H1 (cell line): Measurements from ENCODE around the gene SPTBN1. TPM values are rescaled to one million over a fixed set of nuclear protein-coding genes. Genes with fewer than 3 reads are reported as not detected.

Experiments
- CTCF ChIA-PET: fragments of 300-600 bp; sonication (Branson Sonifier 250); formaldehyde crosslinking; loops from one replicate; lab custom pipeline; 2021; ENCODE audit not compliant: partially characterized antibody; lab: Charles Lee
- POLR2A ChIA-PET: fragments of 300-600 bp; sonication (Branson Sonifier 250); formaldehyde crosslinking; loops from one replicate; lab custom pipeline; 2021; ENCODE audit warnings: inconsistent platforms; ENCODE audit not compliant: partially characterized antibody; lab: Charles Lee
- DNase-seq, 2 experiments: peaks; one replicate each; pipeline versions ENCODE4 v3.0.0 to v3.0.0-alpha.2; 2010 to 2022; ENCODE audit warnings: low spot score in 2 of 2, low read depth in 1 of 2, mixed read lengths in 1 of 2
- FAIRE-seq: peaks from 2 replicates; lab custom pipeline; 2011; peaks lifted over from hg19 to GRCh38; lab: Jason Lieb, UNC
- H2AFZ ChIP-seq: 2 replicates; pipeline ENCODE4 v1.8.1; 2012; ENCODE audit warnings: low read length, inconsistent platforms
- H2AK5ac ChIP-seq: 2 replicates; pipeline ENCODE4 v1.6.1; 2013; ENCODE audit warnings: low read depth, low read length
- H2BK120ac ChIP-seq: replicated peaks from 2 replicates; pipeline ENCODE3; 2013; ENCODE audit warnings: low read depth, low read length, inconsistent platforms
- H2BK12ac ChIP-seq: 2 replicates; pipeline ENCODE4 v1.6.1; 2013; ENCODE audit warnings: low read depth, low read length
- H2BK15ac ChIP-seq: 2 replicates; pipeline ENCODE4 v1.6.1; 2013; ENCODE audit warnings: low read length
- H2BK20ac ChIP-seq: 2 replicates; pipeline ENCODE4 v1.6.1; 2013; ENCODE audit warnings: low read length
- H2BK5ac ChIP-seq: 2 replicates; pipeline ENCODE4 v1.6.1; 2013; ENCODE audit warnings: low read depth, low read length
- H3K14ac ChIP-seq: 2 replicates; pipeline ENCODE4 v1.6.1; 2013; ENCODE audit warnings: inconsistent platforms; ENCODE audit not compliant: insufficient read length
- H3K18ac ChIP-seq: 2 replicates; pipeline ENCODE4 v1.6.1; 2013; ENCODE audit warnings: low read length; ENCODE audit errors: extremely low read depth
- H3K23ac ChIP-seq: 2 replicates; pipeline ENCODE4 v1.6.1; 2013; ENCODE audit warnings: inconsistent platforms; ENCODE audit not compliant: insufficient read length
- H3K23me2 ChIP-seq: 2 replicates; pipeline ENCODE4 v1.6.1; 2013; ENCODE audit warnings: low read depth, low read length
- H3K27ac ChIP-seq: 2 replicates; pipeline ENCODE4 v1.6.1; 2011; ENCODE audit warnings: low read depth, low read length, inconsistent platforms
- H3K27me3 ChIP-seq, 4 experiments: replicated peaks in 1 of 4; 1 replicate in 1 of 4; 2 replicates in 3 of 4; pipeline versions ENCODE4 v1.6.1 to v1.8.1; 2011 to 2013; ENCODE audit warnings: low read length in 3 of 4, mild to moderate bottlenecking in 3 of 4, inconsistent platforms in 2 of 4, mixed read lengths in 2 of 4, moderate library complexity in 1 of 4; ENCODE audit not compliant: control insufficient read depth in 3 of 4, insufficient read depth in 3 of 4; ENCODE audit errors: extremely low read depth in 1 of 4
- H3K36me3 ChIP-seq, 4 experiments: 2 replicates each; pipeline versions ENCODE4 v1.6.1 to v1.8.1; 2011 to 2013; ENCODE audit warnings: mild to moderate bottlenecking in 4 of 4, low read length in 3 of 4, moderate library complexity in 2 of 4, control low read depth in 1 of 4, inconsistent platforms in 1 of 4; ENCODE audit not compliant: insufficient read depth in 4 of 4, control insufficient read depth in 2 of 4
- H3K4ac ChIP-seq: replicated peaks from 2 replicates; pipeline ENCODE3; 2013; ENCODE audit warnings: low read length, low read depth, mixed read lengths, inconsistent platforms; ENCODE audit not compliant: insufficient read length
- H3K4me1 ChIP-seq, 4 experiments: replicated peaks in 1 of 4; 1 replicate in 1 of 4; 2 replicates in 3 of 4; pipeline versions ENCODE4 v1.6.1 to v1.8.1; 2011 to 2013; ENCODE audit warnings: low read length in 3 of 4, inconsistent platforms in 2 of 4, mixed read lengths in 1 of 4; ENCODE audit not compliant: insufficient read depth in 4 of 4, control insufficient read depth in 3 of 4
- H3K4me2 ChIP-seq, 2 experiments: 2 replicates each; pipeline versions ENCODE4 v1.6.1 to v1.8.1; 2011 to 2013; ENCODE audit warnings: low read depth in 2 of 2, low read length in 2 of 2, control low read depth in 1 of 2, inconsistent platforms in 1 of 2, mild to moderate bottlenecking in 1 of 2; ENCODE audit not compliant: insufficient read depth in 1 of 2
- H3K4me3 ChIP-seq, 4 experiments: fragments of 200-600, 300-600 bp in 1 of 4; sonication (generic), shearing (Covaris generic), sonication (Bioruptor Twin) in 1 of 4; 2 replicates each; pipeline versions ENCODE4 v1.5.1 to v1.8.1; 2011 to 2016; ENCODE audit warnings: low read length in 4 of 4, low read depth in 3 of 4, control low read depth in 2 of 4, inconsistent platforms in 2 of 4, mild to moderate bottlenecking in 2 of 4, mixed read lengths in 1 of 4, moderate library complexity in 1 of 4; ENCODE audit not compliant: insufficient read depth in 2 of 4; ENCODE audit errors: extremely low read depth in 1 of 4
- H3K56ac ChIP-seq: replicated peaks from 2 replicates; pipeline ENCODE3; 2013; ENCODE audit warnings: low read depth, mild to moderate bottlenecking, mixed read lengths, low read length, inconsistent platforms; ENCODE audit not compliant: insufficient read length
- H3K79me1 ChIP-seq: 2 replicates; pipeline ENCODE4 v1.6.1; 2013; ENCODE audit warnings: low read depth, low read length, control low read depth
- H3K79me2 ChIP-seq, 2 experiments: 2 replicates each; pipeline versions ENCODE4 v1.6.1 to v1.8.1; 2012 to 2013; ENCODE audit warnings: low read length in 2 of 2, mild to moderate bottlenecking in 2 of 2, inconsistent platforms in 1 of 2; ENCODE audit not compliant: insufficient read depth in 2 of 2, control insufficient read depth in 1 of 2
- H3K9ac ChIP-seq, 4 experiments: replicated peaks in 1 of 4; 1 replicate in 1 of 4; 2 replicates in 3 of 4; pipeline versions ENCODE4 v1.6.1 to v1.8.1; 2011 to 2013; ENCODE audit warnings: low read depth in 3 of 4, low read length in 3 of 4, control low read depth in 2 of 4, mild to moderate bottlenecking in 2 of 4, moderate library complexity in 2 of 4, inconsistent platforms in 1 of 4; ENCODE audit errors: extremely low read depth in 1 of 4
- H3K9me3 ChIP-seq, 2 experiments: 2 replicates each; pipeline versions ENCODE4 v1.6.1 to v1.8.1; 2012 to 2013; ENCODE audit warnings: mild to moderate bottlenecking in 2 of 2, moderate library complexity in 2 of 2, control low read depth in 1 of 2, inconsistent platforms in 1 of 2, low read depth in 1 of 2, low read length in 1 of 2, mixed read lengths in 1 of 2; ENCODE audit not compliant: insufficient read depth in 2 of 2
- H4K20me1 ChIP-seq, 2 experiments: replicated peaks in 1 of 2; 2 replicates each; pipeline versions ENCODE3 to v1.8.1; 2011 to 2013; ENCODE audit warnings: inconsistent platforms in 2 of 2, low read length in 2 of 2, mild to moderate bottlenecking in 1 of 2; ENCODE audit not compliant: insufficient read depth in 2 of 2, control insufficient read depth in 1 of 2
- H4K5ac ChIP-seq: 2 replicates; pipeline ENCODE4 v1.6.1; 2013; ENCODE audit warnings: low read length, low read depth, mixed read lengths, inconsistent platforms; ENCODE audit not compliant: insufficient read length
- H4K8ac ChIP-seq: 2 replicates; pipeline ENCODE4 v1.8.0; 2013; ENCODE audit warnings: mild to moderate bottlenecking, moderate library complexity, low read length, inconsistent platforms; ENCODE audit not compliant: insufficient read depth; ENCODE audit errors: extremely low read depth
- H4K91ac ChIP-seq: replicated peaks from 2 replicates; pipeline ENCODE3; 2013; ENCODE audit warnings: low read length, mixed read lengths, inconsistent platforms; ENCODE audit not compliant: insufficient read length
- EP300 ChIP-seq, 2 experiments: IDR thresholded peaks; 1 replicate in 1 of 2; 2 replicates in 1 of 2; pipeline ENCODE4 v1.6.1; 2011 to 2012; ENCODE audit warnings: low read depth in 2 of 2, low read length in 2 of 2, mild to moderate bottlenecking in 2 of 2, borderline replicate concordance in 1 of 2, inconsistent platforms in 1 of 2, moderate library complexity in 1 of 2
- GTF2F1 ChIP-seq: IDR thresholded peaks from 2 replicates; pipeline ENCODE4 v1.6.1; 2012; ENCODE audit warnings: low read depth, low read length, improper control_type of control experiment, borderline replicate concordance
- JUND ChIP-seq: IDR thresholded peaks from 2 replicates; pipeline ENCODE4 v1.6.1; 2011; ENCODE audit warnings: mild to moderate bottlenecking, improper control_type of control experiment, low read length
- KDM1A ChIP-seq: fragments of 200-600, 300-600 bp; sonication (generic); IDR thresholded peaks from 2 replicates; pipeline ENCODE4 v1.7.1; 2016; ENCODE audit warnings: mild to moderate bottlenecking, low read length, borderline replicate concordance
- NANOG ChIP-seq: IDR thresholded peaks from 2 replicates; pipeline ENCODE4 v1.6.1; 2011; ENCODE audit warnings: low read length, low read depth, mild to moderate bottlenecking, inconsistent platforms; ENCODE audit not compliant: insufficient read depth, poor library complexity, severe bottlenecking
- POLR2A ChIP-seq, 2 experiments: IDR thresholded peaks; 1 replicate in 1 of 2; 2 replicates in 1 of 2; pipeline ENCODE4 v1.6.1; 2011; ENCODE audit warnings: low read depth in 2 of 2, low read length in 2 of 2, mild to moderate bottlenecking in 2 of 2; ENCODE audit errors: control extremely low read depth in 1 of 2
- SP1 ChIP-seq: IDR thresholded peaks from 2 replicates; pipeline ENCODE4 v1.6.1; 2011; ENCODE audit warnings: low read depth, low read length
- ZNF274 ChIP-seq: IDR thresholded peaks from 2 replicates; pipeline ENCODE4 v1.7.0; 2012; ENCODE audit warnings: low read length, borderline replicate concordance; ENCODE audit errors: extremely low read depth
- WGBS, 2 experiments: shearing (Covaris generic) in 1 of 2; methylation state at CpG; one replicate each; pipeline versions ENCODE4 v1.1.6 to v1.1.7; 2013 to 2015; ENCODE audit warnings: low lambda C conversion rate in 2 of 2, mixed read lengths in 2 of 2, inconsistent platforms in 1 of 2, low coverage in 1 of 2, missing lambda C conversion rate in 1 of 2; ENCODE audit not compliant: insufficient replicate concordance in 2 of 2, insufficient coverage in 1 of 2, insufficient read length in 1 of 2; ENCODE audit errors: extremely low coverage in 1 of 2, missing lambda C conversion rate in 1 of 2; 5-methylcytosine and 5-hydroxymethylcytosine counted together
- polyA plus RNA-seq, 7 experiments: library from polyadenylated mRNA; depleted of rRNA in 3 of 7; stranded (reverse) in 5 of 7; unstranded in 2 of 7; fragments of >200 nt in 5 of 7; fragments of 200-250 nt in 2 of 7; gene quantifications; 1 replicate in 5 of 7; 2 replicates in 1 of 7; 4 replicates in 1 of 7; pipeline versions ENCODE4 v1.2.1 to v1.2.3, GENCODE V29; 2011 to 2013; ENCODE audit warnings: missing spikeins in 2 of 7, mixed read lengths in 2 of 7
- total RNA-seq: library from RNA; stranded (reverse); fragmentation: NEBNext Ultra II Directional; extraction: Animal tissue kit (Norgen Biotek cat#: 25700); gene quantifications from 2 replicates; pipeline ENCODE4 v1.2.1, GENCODE V29; 2021
- TF ChIP-seq, protein P1 (sequence below): IDR thresholded peaks from 2 replicates; pipeline ENCODE4 v1.6.1; 2011; ENCODE audit warnings: low read length, improper control_type of control experiment
- TF ChIP-seq, protein P2 (sequence below), 3 experiments: IDR thresholded peaks; 1 replicate in 2 of 3; 2 replicates in 1 of 3; pipeline versions ENCODE4 v1.5.1 to v1.6.1; 2011; ENCODE audit warnings: low read length in 3 of 3, mild to moderate bottlenecking in 3 of 3, inconsistent platforms in 2 of 3, low read depth in 1 of 3, moderate library complexity in 1 of 3; ENCODE audit not compliant: insufficient read depth in 1 of 3; ENCODE audit errors: control extremely low read depth in 1 of 3

SPTBN1 gene
- total and polyA plus RNA-seq, 2 of the 8 experiments (the other 6 are each of a cell fraction or from before 2014, with no cell fraction given), result 31.8 to 180 TPM

DNA sequence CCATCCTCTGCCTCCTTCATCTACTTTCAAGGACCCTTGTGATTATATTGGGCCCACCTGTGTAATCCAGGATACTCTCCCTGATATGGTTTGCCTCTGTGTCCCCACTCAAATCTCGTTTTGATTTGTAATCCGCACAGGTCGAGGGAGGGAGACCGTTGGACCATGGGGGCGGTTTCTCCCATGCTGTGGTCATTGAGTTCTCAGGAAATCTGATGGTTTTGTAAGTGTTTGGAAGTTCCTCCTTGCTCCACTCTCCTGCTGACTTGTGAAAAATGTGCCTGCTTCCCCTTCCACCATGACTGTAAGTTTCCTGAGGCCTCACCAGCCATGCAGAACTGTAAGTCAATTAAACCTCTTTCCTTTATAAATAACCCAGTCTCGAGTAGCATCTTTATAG, 225.3 kb downstream of the SPTBN1 start:
- FAIRE-seq (no peak), DNase-seq (no peak)
- Histone ChIP-seq H2BK5ac (no peak overlapping the region), H4K91ac (no peak overlapping the region), H4K8ac (no peak overlapping the region), H3K4me2 (no peak overlapping the region), H3K4me3 (no peak overlapping the region), H3K36me3 (no peaks in the 10 kb centered on the region), H2AK5ac (no peak overlapping the region), H3K18ac (no peak overlapping the region), H3K79me2 (no peaks in the 10 kb centered on the region), H2BK12ac (no peak overlapping the region), H3K56ac (no peak overlapping the region), H3K79me1 (no peaks in the 10 kb centered on the region), H3K4ac (no peak overlapping the region), H3K27me3 (no peaks in the 10 kb centered on the region), H3K9me3 (no peaks in the 10 kb centered on the region), H4K20me1 (no peaks in the 10 kb centered on the region), H2AFZ (no peak overlapping the region), H2BK15ac (no peak overlapping the region), H4K5ac (no peak overlapping the region), H3K23ac (no peak overlapping the region), H3K14ac (no peak overlapping the region), H3K23me2 (no peaks in the 10 kb centered on the region), H3K27ac (no peak overlapping the region), H3K4me1 (no peaks in the 10 kb centered on the region), H2BK120ac (no peak overlapping the region), H3K9ac (no peak overlapping the region), H2BK20ac (no peak overlapping the region)
- TF ChIP-seq GTF2F1 (no peak), NANOG (no peak), POLR2A (IDR thresholded peaks at IDR 0.05; ENCODE audit: control extremely low read depth in 1 of 2, low read depth in 2 of 2, low read length in 2 of 2) (no peak), EP300 (IDR thresholded peaks at IDR 0.05; ENCODE audit: borderline replicate concordance in 1 of 2, low read depth in 2 of 2, low read length in 2 of 2) (no peak), SP1 (no peak), JUND (no peak), KDM1A (no peak), ZNF274 (no peak)
- TF ChIP-seq, protein P1, sequence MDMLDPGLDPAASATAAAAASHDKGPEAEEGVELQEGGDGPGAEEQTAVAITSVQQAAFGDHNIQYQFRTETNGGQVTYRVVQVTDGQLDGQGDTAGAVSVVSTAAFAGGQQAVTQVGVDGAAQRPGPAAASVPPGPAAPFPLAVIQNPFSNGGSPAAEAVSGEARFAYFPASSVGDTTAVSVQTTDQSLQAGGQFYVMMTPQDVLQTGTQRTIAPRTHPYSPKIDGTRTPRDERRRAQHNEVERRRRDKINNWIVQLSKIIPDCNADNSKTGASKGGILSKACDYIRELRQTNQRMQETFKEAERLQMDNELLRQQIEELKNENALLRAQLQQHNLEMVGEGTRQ, result no peak
- TF ChIP-seq, protein P2, sequence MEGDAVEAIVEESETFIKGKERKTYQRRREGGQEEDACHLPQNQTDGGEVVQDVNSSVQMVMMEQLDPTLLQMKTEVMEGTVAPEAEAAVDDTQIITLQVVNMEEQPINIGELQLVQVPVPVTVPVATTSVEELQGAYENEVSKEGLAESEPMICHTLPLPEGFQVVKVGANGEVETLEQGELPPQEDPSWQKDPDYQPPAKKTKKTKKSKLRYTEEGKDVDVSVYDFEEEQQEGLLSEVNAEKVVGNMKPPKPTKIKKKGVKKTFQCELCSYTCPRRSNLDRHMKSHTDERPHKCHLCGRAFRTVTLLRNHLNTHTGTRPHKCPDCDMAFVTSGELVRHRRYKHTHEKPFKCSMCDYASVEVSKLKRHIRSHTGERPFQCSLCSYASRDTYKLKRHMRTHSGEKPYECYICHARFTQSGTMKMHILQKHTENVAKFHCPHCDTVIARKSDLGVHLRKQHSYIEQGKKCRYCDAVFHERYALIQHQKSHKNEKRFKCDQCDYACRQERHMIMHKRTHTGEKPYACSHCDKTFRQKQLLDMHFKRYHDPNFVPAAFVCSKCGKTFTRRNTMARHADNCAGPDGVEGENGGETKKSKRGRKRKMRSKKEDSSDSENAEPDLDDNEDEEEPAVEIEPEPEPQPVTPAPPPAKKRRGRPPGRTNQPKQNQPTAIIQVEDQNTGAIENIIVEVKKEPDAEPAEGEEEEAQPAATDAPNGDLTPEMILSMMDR (IDR thresholded peaks at IDR 0.05; ENCODE audit: control extremely low read depth in 1 of 3, insufficient read depth in 1 of 3, low read depth in 1 of 3, low read length in 3 of 3), result no peak
- 87% methylated on average over 6 of the region's 6 CpGs; no CpG with 5 or more reads in 1 of the 2 experiments for whole genome bisulfite sequencing, 2 experiments
- ChIA-PET POLR2A (interaction anchor here (0.6 kb wide), 1 partner anchor 9 kb away, joined by 3 read pairs; no protein-coding TSS in a partner anchor), CTCF (interaction anchor here (1.0 to 11.9 kb wide), 2 partner anchors 18 to 23 kb away, joined by 4 to 138 read pairs; no protein-coding TSS in a partner anchor)
